ENCODE results near the gene MAGEC3. TPM values are rescaled to one million over a fixed set of nuclear protein-coding genes. Genes with fewer than 3 reads are reported as not detected.

Gene MAGEC3
- total RNA-seq, 2 experiments from 2014 or later, result not detected

GRCh38 chrX:141904262-141904661 is 66.1 kb downstream of the MAGEC3 start:
- DNase-seq (no peak), ATAC-seq (no peak)
- no peak overlapping the region for H3K4me3 Mint-ChIP-seq
- CTCF ChIA-PET, result no interaction called here
- no peaks in the 10 kb centered on the region for H3K27me3 Mint-ChIP-seq
- H3K36me3 Mint-ChIP-seq, result no peaks in the 10 kb centered on the region
- H3K9me3 Mint-ChIP-seq (ENCODE audit: low read depth), result no peaks in the 10 kb centered on the region
- no peaks in the 10 kb centered on the region for H3K4me1 Mint-ChIP-seq
- H3K27ac Mint-ChIP-seq, result no peak overlapping the region

- H3K4me3 Mint-ChIP-seq, result no peak overlapping the region
- no peaks in the 10 kb centered on the region for H3K36me3 Mint-ChIP-seq
- H3K27ac Mint-ChIP-seq, result no peak overlapping the region
- no peak for ATAC-seq
- H3K4me1 Mint-ChIP-seq, result no peaks in the 10 kb centered on the region
- CTCF ChIA-PET, result no interaction called here
- H3K9me3 Mint-ChIP-seq (ENCODE audit: low read depth), result no peaks in the 10 kb centered on the region
- no peak for DNase-seq
- no peaks in the 10 kb centered on the region for H3K27me3 Mint-ChIP-seq
These were observed 79.7 kb downstream of the MAGEC3 start for GRCh38 chrX:141917801-141918200.

DNA sequence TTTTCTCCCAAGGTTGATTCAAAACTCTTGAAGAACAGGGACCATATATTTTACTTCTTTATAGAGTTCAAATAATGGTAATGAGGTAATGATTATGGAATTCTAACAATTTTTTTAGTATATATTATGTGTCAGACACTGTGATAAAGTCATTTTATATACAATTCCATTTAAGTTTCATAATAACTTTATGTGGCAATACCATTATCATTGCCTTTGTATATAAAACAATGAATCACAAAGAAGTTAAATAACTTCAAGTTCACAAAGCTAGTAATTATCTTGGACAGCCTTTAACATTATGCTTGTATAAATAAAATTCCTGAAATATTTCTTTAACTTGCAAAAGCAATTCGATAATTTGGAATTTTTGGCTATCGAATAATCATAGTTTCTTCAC is 86.2 kb downstream of the MAGEC3 start:
- H3K9me3 Mint-ChIP-seq (ENCODE audit: low read depth), result peaks cover 2% of the 10 kb centered on the region
- H3K36me3 Mint-ChIP-seq, result no peaks in the 10 kb centered on the region
- no peaks in the 10 kb centered on the region for H3K27me3 Mint-ChIP-seq
- CTCF ChIA-PET, result no interaction called here
- no peak overlapping the region for H3K27ac Mint-ChIP-seq
- DNase-seq, result no peak
- H3K4me3 Mint-ChIP-seq, result no peak overlapping the region
- H3K4me1 Mint-ChIP-seq, result no peaks in the 10 kb centered on the region
- no peak for ATAC-seq

GRCh38 chrX:141928432-141928831 is 90.3 kb downstream of the MAGEC3 start:
- ATAC-seq (no peak), DNase-seq (no peak)
- no peak overlapping the region for H3K4me3 Mint-ChIP-seq
- CTCF ChIA-PET, result no interaction called here
- H3K9me3 Mint-ChIP-seq (ENCODE audit: low read depth), result no peaks in the 10 kb centered on the region
- H3K27ac Mint-ChIP-seq, result no peak overlapping the region
- H3K36me3 Mint-ChIP-seq, result no peaks in the 10 kb centered on the region
- no peaks in the 10 kb centered on the region for H3K27me3 Mint-ChIP-seq
- H3K4me1 Mint-ChIP-seq, result no peaks in the 10 kb centered on the region

- ATAC-seq, result no peak
- H3K9me3 Mint-ChIP-seq (ENCODE audit: low read depth), result no peaks in the 10 kb centered on the region
- H3K36me3 Mint-ChIP-seq, result no peaks in the 10 kb centered on the region
- no peaks in the 10 kb centered on the region for H3K27me3 Mint-ChIP-seq
- no peak for DNase-seq
- H3K4me1 Mint-ChIP-seq, result no peaks in the 10 kb centered on the region
- no peak overlapping the region for H3K4me3 Mint-ChIP-seq
- no peak overlapping the region for H3K27ac Mint-ChIP-seq
- CTCF ChIA-PET, result no interaction called here
These were observed 96.0 kb downstream of the MAGEC3 start for GRCh38 chrX:141934059-141934641.

DNA sequence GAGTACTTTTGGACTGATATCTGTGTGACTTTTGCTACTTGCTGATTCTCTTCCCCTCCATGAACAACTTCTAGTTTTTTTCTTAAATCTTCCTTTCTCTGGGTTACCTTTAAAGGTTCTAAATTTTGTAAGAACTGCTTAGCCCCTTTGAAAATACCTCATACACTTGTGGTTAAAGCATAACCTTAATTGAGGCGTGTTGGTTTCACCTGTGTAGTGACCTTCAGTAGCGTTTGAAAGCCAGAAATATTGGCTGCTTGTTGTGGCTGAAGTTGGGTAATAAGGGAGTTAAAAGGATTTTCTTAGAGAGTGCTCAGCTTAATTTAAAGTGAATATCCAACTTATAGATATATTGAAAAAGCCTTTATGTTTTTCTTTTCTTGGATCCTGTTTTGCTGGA is 97.5 kb downstream of the MAGEC3 start:
- Mint-ChIP-seq H3K27ac (no peak overlapping the region), H3K9me3 (ENCODE audit: low read depth) (no peaks in the 10 kb centered on the region), H3K4me3 (no peak overlapping the region), H3K36me3 (no peaks in the 10 kb centered on the region), H3K4me1 (no peaks in the 10 kb centered on the region), H3K27me3 (no peaks in the 10 kb centered on the region)
- no peak for DNase-seq
- ATAC-seq, result no peak
- CTCF ChIA-PET, result no interaction called here

GRCh38 chrX:141936080-141936479 is 98.0 kb downstream of the MAGEC3 start:
- Mint-ChIP-seq H3K4me3 (no peak overlapping the region), H3K36me3 (no peaks in the 10 kb centered on the region), H3K27me3 (no peaks in the 10 kb centered on the region), H3K27ac (no peak overlapping the region), H3K9me3 (ENCODE audit: low read depth) (no peaks in the 10 kb centered on the region), H3K4me1 (no peaks in the 10 kb centered on the region)
- CTCF ChIA-PET, result no interaction called here
- DNase-seq (no peak), ATAC-seq (no peak)

GRCh38 chrX:141941234-141941633 is 103.1 kb downstream of the MAGEC3 start:
- no peak overlapping the region for H3K4me3 Mint-ChIP-seq
- no peaks in the 10 kb centered on the region for H3K9me3 Mint-ChIP-seq (ENCODE audit: low read depth)
- no peak for ATAC-seq
- CTCF ChIA-PET, result no interaction called here
- no peak overlapping the region for H3K27ac Mint-ChIP-seq
- no peaks in the 10 kb centered on the region for H3K36me3 Mint-ChIP-seq
- H3K4me1 Mint-ChIP-seq, result no peaks in the 10 kb centered on the region
- no peaks in the 10 kb centered on the region for H3K27me3 Mint-ChIP-seq
- no peak for DNase-seq

GRCh38 chrX:141945426-141945825 is 107.3 kb downstream of the MAGEC3 start:
- Mint-ChIP-seq H3K4me1 (no peaks in the 10 kb centered on the region), H3K27ac (no peak overlapping the region), H3K27me3 (no peaks in the 10 kb centered on the region), H3K9me3 (ENCODE audit: low read depth) (no peaks in the 10 kb centered on the region), H3K36me3 (no peaks in the 10 kb centered on the region), H3K4me3 (no peak overlapping the region)
- CTCF ChIA-PET, result no interaction called here
- ATAC-seq, result no peak
- DNase-seq, result no peak

DNA sequence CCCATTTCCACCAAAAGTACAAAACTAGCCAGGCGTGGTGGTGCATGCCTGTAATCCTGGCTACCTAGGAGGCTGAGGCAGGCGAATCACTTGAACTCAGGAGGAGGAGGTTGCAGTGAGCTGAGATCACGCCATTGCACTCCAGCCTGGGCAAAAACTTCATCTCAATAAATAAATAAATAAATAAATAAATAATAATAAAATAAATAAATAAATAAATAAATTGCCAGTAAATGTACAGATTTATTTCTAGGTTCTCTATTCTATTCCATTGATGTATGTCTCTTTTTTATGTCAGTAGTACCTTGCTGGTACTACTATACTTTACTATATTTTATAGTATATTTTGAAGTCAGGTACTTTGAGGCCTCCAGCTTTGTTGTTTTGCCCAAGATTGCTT is 109.2 kb downstream of the MAGEC3 start:
- Mint-ChIP-seq H3K4me1 (no peaks in the 10 kb centered on the region), H3K27me3 (no peaks in the 10 kb centered on the region), H3K36me3 (no peaks in the 10 kb centered on the region), H3K27ac (no peak overlapping the region), H3K4me3 (no peak overlapping the region), H3K9me3 (ENCODE audit: low read depth) (no peaks in the 10 kb centered on the region)
- DNase-seq (no peak), ATAC-seq (no peak)
- CTCF ChIA-PET, result no interaction called here

Other genes with a start within 250 kb of the MAGEC3 start
- not detected for gene SPANXA2, start 248.6 kb upstream of the MAGEC3 start, total RNA-seq
- gene SPANXD, start 139.6 kb upstream of the MAGEC3 start, total RNA-seq, result not detected
- not detected for gene MAGEC1, start 65.6 kb downstream of the MAGEC3 start, total RNA-seq

Measured in activated CD8-positive, alpha-beta memory T cell treated with anti-CD3 and anti-CD28 coated beads, Interleukin-2, amount 10 ng/mL, durations not matched to agents 7 days and 5 days (primary cell).